Measurements from ENCODE around the gene COL5A1. TPM values are rescaled to one million over a fixed set of nuclear protein-coding genes. Genes with fewer than 3 reads are reported as not detected.
"Not testable (repeated sequence)": the region's sequence is repeated elsewhere in the genome, so short reads cannot be mapped to it uniquely, and the experiment has no call there.

Gene COL5A1
- polyA plus RNA-seq, 3 donors = 87.5 to 116 (median 111) TPM

- no peak for DNase-seq
Observed at GRCh38 chr9:134653259-134654009, 11.8 kb downstream of the COL5A1 start.

DNA sequence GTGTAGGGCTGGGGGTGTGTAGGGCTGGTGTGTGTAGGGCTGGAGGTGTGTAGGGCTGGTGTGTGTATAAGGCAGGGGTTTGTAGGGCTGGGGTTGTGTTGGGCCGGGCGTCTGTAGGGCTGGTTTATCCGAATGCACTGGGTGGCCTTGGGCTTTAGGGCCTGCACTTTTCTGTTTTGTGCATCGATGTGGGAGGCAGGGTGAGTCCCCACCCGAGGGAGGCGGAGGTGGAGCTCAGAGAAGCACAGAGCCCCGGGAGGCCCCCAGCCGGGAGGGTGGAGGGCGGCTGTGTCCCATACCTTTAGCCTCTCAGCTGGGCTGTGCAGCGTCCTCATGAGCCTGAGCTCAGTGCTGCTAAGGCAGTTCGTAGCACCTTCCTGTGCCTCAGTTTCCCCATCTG, 13.5 kb downstream of the COL5A1 start:
- no peak for DNase-seq

- DNase-seq = no peak
Observed at GRCh38 chr9:134655586-134656333, 14.2 kb downstream of the COL5A1 start.

- no peak for DNase-seq
Observed at GRCh38 chr9:134656334-134657006, 14.9 kb downstream of the COL5A1 start.

DNA sequence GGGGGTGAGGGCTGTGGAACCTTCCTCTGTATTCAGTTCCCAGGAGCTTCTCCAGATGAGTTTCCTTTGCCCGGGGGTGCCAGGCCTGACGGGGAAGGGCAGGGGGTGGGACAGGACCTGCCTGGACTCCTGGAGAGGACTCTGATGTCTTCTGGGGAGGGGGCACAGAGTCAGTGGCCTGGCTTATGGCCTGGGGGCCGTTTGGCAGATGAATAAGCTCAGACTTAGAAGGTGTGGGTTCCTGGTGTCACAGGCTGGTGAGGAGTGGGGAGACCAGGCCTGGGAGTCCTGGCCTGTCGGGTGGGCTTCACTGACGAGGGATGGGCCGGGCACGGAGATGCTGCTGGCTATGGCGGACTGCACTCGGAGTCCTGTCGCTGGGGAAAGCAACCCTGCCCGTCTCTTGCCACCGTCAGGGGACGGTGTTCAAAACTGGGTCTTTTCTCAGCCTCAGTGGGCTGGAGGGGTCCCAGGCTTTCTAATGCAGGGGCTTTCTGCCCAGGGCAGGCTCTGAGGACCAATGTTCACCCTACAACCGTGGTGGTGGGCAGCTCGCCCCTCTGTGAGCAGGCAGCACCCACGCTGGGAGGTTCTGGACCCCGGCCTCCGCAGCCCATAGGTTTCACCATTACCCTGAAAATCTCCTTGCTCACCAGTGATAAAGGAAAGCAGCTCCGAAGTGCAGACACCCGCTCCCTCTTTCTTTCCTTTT, 16.2 kb downstream of the COL5A1 start:
- no peak for DNase-seq

DNA sequence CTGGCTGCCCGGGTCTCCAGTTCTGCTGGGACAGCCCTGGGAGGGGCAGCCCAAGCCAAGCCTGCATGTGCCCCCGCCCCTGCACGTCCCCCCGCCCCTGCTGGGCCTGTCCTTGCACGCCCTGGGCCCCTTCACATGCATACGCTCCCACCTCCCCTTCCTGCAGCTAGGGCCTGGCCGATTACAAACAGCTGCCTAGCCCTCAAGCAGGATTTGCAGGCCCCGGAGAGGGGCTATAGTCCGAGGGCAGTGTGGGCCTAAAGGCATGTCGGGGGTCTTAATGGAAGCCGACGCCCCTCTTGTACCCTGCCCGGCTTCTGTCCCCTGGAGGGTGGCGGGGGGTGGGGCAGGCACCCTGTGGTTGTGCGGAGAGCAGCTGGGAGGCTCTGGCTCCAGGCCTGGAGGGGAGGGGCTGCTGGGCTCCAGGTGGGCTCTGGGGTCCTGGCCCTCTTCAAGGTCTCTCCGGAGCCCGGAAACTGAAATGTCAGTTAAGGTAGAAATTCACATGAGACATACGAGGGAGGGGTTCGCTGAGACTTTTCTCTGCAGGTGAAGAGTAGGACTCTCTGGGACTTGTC, 16.9 kb downstream of the COL5A1 start:
- DNase-seq = no peak

GRCh38 chr9:134659688-134660131, 18.1 kb downstream of the COL5A1 start:
- no peak for DNase-seq

GRCh38 chr9:134660407-134660806, 18.8 kb downstream of the COL5A1 start:
- DNase-seq = no peak

DNA sequence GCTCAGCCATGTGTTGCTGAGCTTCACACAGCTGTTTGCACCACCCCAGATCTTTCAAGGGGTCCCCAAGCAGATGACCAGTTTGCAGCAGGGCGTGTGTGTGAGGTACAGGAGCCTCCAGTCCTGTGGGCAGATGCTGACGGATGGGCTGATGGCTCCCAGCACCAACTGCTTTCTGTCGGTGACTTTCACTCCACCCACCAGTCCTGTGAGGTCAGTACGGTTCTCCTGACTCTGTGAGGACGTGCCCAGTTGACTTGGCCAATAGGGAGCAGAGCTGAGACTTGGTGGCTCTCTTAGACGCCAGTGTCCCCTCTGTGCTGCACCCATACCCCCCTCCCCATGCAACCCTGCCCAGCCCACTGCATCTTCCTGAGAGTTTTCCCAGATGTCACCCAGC, 19.7 kb downstream of the COL5A1 start:
- no peak for DNase-seq

DNA sequence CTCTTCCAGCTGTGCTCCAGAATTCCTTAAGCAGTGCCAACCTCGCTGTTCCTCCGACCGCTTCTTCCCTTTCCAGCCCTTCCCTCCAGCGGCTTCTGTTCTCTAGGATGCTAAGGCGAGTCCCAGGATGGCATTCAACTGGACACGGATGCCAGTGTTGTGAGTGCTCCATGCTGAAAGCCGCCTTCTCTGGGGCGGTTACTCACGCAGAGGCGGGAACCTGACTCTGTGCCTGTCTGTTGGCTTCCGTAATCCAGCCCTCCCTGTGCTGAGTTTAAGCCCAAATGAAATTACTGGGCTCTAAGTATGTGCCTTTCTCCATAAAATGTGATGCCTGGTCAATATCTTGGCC, 20.2 kb downstream of the COL5A1 start:
- DNase-seq = no peak

- DNase-seq = no peak
Observed at GRCh38 chr9:134662143-134662876, 20.7 kb downstream of the COL5A1 start.

DNA sequence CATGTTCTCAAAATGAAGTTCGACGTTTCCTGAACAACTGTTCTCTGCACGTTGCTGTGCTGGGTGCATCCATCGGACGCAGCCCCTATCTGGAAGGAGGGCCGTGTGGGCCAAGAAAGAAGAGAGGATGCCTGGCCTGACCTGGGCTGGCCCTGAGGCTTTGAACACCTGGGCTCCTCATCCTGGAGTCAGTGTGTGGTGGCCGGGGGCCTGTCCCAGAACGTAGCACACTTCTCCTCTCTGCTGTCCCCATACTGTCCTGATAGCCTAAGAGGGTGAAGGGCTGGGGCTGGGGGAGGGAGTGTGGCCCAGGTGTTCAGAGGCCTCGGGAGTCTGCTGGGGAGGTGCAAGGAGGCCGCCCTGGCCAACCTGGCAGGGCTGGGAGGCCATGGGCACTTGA, 21.5 kb downstream of the COL5A1 start:
- no peak for DNase-seq

- DNase-seq = no peak
Observed at GRCh38 chr9:134663753-134664415, 22.3 kb downstream of the COL5A1 start.

DNA sequence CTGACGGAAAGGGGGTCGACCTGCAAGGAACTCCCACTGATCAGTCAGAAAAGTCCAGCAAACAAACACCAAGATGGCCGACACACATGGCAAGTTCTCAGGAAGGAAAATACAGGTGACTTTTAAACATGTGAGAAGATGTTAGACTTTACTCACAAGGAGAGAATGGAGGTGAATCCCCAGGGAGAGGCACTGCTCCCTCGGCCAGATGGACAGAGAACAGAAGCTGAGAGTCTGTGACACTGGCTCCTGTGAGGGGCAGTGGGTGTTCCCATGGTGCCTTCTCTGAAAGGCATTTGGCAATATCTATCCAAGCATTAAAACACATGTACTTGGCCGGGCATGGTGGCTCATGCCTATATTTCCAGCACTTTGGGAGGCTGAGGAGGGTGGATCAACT, 22.8 kb downstream of the COL5A1 start:
- no peak for DNase-seq

- no peak for DNase-seq
Observed at GRCh38 chr9:134666208-134666607, 24.6 kb downstream of the COL5A1 start.

DNA sequence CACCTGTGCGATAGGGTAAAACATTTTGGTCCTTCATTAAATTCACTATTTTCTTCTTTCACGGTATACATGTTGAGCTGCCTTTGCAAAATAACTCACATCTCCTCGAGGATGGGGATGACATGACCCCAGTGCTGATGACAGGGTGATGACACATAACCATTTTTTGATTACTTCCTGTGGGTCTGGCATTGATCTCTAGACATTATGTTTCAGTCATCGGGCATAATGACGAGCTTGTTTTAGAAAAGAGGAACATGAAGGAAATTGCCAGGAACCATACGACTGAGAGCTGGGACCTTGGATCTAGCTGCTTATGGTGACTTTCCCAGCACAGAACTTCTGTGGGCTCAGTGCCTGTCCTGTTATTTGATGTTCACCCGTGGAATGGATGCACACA, 25.2 kb downstream of the COL5A1 start:
- DNase-seq = no peak

- not testable (repeated sequence) for DNase-seq
Observed at GRCh38 chr9:134668977-134669376, 27.4 kb downstream of the COL5A1 start.

- no peak for DNase-seq
Observed at GRCh38 chr9:134669399-134669955, 27.9 kb downstream of the COL5A1 start.

DNA sequence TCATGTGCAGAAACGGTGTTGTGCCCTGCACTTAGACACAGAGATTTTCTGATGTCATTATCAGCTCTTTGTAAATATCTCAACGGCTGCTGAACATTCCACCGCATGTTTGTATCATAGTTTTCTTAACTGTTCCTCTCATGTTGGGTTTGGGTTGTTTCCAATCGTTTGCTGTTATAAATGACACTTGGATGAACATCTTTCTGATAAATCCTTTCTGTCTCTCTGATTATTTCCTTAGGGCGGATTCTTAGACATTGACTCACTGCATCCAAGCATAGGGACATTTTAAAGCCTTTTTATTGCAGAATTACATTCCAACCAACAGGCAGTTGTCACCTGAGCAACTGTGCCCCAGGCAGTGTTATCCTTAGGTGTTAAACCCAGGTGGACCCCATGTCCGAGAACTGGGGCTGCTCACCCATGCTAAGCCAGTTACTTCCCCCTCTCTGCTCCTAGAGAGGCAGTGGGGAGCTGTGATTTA, 28.5 kb downstream of the COL5A1 start:
- DNase-seq = no peak

DNA sequence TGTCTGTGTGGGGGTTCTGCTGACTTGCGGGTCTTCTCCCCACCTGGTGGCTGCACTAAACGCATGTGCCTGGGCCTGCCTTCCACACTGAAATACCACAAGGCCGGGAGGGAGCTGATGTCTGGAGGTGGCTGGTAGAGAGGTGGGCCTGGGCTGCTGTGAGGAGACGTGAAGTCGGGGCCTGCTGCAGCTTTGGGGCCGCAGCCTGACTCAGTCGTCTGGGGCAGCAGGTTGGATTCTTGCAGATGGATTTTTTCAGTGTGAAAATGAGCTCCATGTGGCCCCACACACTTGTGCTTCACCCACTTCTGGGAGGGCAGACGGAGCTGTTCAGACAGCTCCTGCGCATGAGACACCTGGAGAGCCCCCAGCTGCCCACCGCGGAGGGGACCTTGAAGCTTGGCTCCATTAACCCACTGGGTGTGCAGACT, 29.3 kb downstream of the COL5A1 start:
- DNase-seq = no peak

All from renal pelvis (tissue), 4 donors.